Neuron (in vitro differentiated cells): ENCODE measurements around the gene GPC6.

Source experiments
- H2AFZ ChIP-seq: one replicate; pipeline ENCODE4 v1.6.1; 2013; ENCODE audit warnings: low read depth, mild to moderate bottlenecking, inconsistent platforms, low read length, moderate library complexity
- H3K27me3 ChIP-seq: one replicate; pipeline ENCODE4 v1.6.1; 2013; ENCODE audit warnings: low read length; ENCODE audit not compliant: insufficient read depth
- H3K36me3 ChIP-seq: one replicate; pipeline ENCODE4 v1.6.1; 2013; ENCODE audit warnings: low read length; ENCODE audit not compliant: insufficient read depth
- H3K4me1 ChIP-seq: one replicate; pipeline ENCODE4 v1.6.1; 2013; ENCODE audit warnings: low read length; ENCODE audit not compliant: insufficient read depth
- H3K4me3 ChIP-seq: 2 replicates; pipeline ENCODE4 v1.5.1; 2013; ENCODE audit warnings: mild to moderate bottlenecking, low read length, moderate library complexity
- H3K9me3 ChIP-seq: one replicate; pipeline ENCODE4 v1.6.1; 2013; ENCODE audit warnings: low read length

Gene GPC6

DNA sequence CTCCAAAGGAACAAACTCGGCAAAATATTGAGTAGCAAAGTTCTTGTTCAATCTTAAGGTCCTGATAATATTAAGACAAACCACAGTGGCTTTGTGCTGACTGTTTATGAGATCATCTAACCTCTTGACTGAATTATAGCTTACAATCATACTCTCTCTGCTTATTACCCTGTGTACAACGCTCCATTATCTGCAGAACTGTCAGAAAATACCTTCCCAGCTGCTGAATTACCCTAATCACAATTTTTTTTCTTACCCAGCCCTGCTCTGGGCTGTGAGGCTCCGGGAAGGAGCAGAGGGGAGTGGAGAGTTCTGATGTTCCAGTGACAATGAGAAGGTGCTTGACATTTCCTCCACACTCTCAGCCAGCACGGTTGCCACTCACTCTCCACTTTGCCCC, 1188.1 kb downstream of the GPC6 start:
- no peak overlapping the region for H3K4me3 ChIP-seq
- H3K27me3 ChIP-seq, result no peaks in the 10 kb centered on the region
- H3K4me1 ChIP-seq, result no peaks in the 10 kb centered on the region
- H3K9me3 ChIP-seq, result no peaks in the 10 kb centered on the region
- no peaks in the 10 kb centered on the region for H3K36me3 ChIP-seq
- H2AFZ ChIP-seq, result no peak overlapping the region

DNA sequence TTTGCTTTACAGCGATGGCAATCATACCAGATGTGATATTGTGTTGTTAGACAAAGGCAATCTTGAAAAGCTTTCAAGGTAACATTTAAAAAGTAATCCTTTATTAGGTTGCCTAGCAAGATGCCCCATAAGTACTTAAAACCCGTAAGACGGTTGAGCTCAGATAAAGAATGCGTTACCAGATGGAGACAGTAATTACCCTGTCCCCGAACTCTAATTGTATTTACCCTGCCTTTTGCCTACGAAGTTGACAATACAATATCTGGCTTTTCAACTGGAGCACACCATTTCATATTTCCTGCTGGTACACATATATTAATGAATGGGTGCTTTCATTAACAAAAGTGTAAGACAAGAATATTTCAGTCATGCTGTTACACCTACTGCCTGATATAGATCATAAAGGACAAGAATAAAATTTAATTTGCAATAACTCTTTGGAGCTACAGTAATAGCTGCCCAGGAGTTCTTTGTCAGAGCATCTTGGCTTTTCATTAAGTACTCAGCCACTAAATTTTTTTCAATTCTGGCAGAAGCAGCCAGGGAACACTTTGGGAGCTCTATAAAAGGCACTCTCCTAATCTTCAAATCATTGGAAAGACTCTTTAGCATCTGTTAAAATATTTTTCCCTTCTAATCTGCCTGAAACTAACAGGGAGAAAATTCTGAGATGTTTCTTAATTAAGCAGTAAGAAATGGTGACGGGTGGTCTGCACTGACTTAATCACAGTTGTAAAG, 1189.1 kb downstream of the GPC6 start:
- no peaks in the 10 kb centered on the region for H3K9me3 ChIP-seq
- H3K4me3 ChIP-seq, result no peak overlapping the region
- H3K36me3 ChIP-seq, result no peaks in the 10 kb centered on the region
- H3K4me1 ChIP-seq, result no peaks in the 10 kb centered on the region
- no peak overlapping the region for H2AFZ ChIP-seq
- H3K27me3 ChIP-seq, result no peaks in the 10 kb centered on the region

DNA sequence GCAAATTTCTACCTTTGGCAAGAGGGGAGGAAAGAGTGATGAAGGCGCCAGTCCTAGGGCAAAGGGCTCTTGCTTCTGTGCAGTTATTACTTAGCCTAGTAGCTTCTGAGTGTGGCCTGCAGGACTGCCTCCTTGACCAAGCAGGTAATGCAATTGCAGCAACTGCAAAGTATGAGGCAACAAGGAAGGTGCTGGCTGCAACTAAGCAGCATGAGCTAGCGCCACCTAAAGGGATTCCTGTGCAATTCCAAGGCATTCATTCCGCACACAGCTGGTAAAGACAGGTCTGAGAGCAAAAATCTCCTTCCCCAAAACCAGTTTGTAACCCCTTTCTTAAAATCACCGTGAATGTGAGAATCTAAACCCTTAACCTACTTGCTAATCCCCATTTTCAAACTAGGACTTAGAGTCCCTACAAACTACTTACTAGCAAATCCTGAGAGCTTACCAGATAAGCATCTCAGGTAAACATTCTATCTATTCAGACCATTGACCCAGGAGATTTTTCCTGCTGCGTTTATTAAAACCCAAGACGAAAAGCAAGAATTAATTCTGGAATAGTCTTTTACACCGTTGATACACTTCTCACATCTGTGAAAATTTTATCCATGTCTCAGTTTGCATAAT, 1190.0 kb downstream of the GPC6 start:
- Histone ChIP-seq H2AFZ (no peak overlapping the region), H3K36me3 (no peaks in the 10 kb centered on the region), H3K4me1 (no peaks in the 10 kb centered on the region), H3K9me3 (no peaks in the 10 kb centered on the region), H3K27me3 (no peaks in the 10 kb centered on the region), H3K4me3 (no peak overlapping the region)

DNA sequence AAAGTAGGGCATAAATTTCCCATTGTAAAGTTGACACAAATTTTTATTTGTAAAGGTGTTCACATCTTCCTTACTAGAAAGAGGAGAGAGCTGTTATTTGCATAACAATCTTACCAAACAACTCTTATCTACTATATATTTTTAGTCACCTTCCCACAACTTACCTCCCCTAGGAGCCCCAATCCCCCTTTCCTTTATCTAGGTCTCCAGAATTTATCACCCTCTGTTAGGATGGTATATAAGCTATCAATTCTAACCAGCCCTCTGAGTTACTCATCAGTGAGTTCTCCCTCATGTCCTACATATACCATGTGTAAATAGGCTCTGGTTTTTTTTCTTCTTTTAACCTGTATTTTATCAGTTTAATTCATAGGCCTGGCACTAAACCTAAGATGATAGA, 1190.7 kb downstream of the GPC6 start:
- Histone ChIP-seq H3K27me3 (no peaks in the 10 kb centered on the region), H3K4me3 (no peak overlapping the region), H3K4me1 (no peaks in the 10 kb centered on the region), H2AFZ (no peak overlapping the region), H3K36me3 (no peaks in the 10 kb centered on the region), H3K9me3 (no peaks in the 10 kb centered on the region)

DNA sequence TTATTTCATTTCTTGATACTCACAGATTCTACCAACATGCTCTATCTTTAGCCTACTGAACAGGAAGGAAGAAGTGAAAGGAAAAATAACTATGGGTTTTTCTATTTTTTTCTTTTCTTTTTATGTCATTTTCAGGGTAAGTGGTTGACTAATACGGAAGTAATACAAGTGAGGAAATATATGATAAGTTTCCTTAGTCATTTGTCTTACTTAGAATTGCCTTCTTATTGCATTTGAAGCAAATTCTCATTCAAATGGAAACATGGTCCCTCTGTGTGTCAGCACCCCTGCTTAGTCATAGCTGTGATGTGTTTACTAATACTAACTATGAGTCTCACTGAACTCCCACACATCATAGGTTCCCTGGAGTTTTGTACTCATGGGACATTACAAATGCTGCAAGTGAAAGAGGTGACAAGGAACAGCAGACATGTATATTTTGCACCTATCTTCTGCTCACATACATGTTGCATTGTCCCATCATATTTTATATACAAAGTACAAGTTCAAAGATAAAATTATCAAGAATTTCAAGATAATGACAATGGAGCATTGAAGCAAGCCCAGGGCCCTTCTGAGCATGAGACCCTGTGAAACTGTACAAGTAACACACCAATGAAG, 1192.8 kb downstream of the GPC6 start:
- H3K27me3 ChIP-seq, result no peaks in the 10 kb centered on the region
- H2AFZ ChIP-seq, result no peak overlapping the region
- no peaks in the 10 kb centered on the region for H3K9me3 ChIP-seq
- H3K4me1 ChIP-seq, result no peaks in the 10 kb centered on the region
- H3K4me3 ChIP-seq, result no peak overlapping the region
- no peaks in the 10 kb centered on the region for H3K36me3 ChIP-seq

DNA sequence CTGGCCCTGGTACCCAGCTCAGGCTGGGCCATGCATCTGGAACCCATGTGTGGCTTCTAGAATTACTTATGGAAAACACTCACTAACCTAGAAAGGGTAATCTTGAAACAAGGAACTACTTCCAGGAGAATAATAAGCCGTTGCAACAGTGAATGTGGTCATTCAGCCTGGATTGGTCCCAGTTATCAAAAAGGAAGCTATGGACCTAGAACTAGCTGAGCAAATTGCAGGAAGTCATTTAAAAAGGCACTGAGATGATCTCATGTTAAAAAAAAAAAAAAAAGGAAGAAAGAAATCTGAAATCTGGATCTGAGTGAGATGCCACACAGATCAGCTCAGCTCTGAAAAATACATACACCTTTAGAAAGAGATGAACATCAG, 1193.3 kb downstream of the GPC6 start:
- Histone ChIP-seq H3K36me3 (no peaks in the 10 kb centered on the region), H2AFZ (no peak overlapping the region), H3K4me3 (no peak overlapping the region), H3K9me3 (no peaks in the 10 kb centered on the region), H3K4me1 (no peaks in the 10 kb centered on the region), H3K27me3 (no peaks in the 10 kb centered on the region)

DNA sequence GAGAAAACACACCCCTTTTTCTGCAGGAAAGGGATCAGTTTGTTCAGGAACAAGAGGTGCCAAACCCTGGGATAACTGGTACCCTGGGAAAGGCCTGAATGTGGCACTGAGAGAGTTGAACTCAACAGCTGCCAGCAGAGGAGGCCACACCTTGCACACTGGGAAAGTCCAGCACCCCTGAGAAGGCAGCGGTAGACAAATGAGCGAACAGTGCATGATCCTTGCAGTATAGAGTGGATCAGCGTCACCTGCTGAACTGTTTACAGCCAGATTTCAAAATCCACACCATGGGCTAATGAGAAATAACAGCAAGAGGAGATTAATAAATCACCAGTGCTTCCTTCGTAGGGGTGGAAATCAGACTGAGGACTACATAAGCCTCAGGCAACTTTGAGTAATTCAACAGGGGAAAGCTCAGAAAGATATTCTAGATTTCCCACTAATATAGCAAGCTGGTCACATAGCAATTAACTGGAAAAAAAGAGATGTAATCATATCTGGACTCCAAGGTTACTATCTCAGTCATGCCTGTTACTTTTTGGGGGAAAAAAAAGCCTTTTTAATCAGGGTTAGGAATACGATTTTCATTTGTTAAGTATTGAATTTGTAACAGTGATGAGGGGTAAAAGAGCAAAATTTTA, 1200.8 kb downstream of the GPC6 start:
- Histone ChIP-seq H3K4me1 (no peaks in the 10 kb centered on the region), H3K36me3 (no peaks in the 10 kb centered on the region), H3K4me3 (no peak overlapping the region), H3K27me3 (no peaks in the 10 kb centered on the region), H2AFZ (no peak overlapping the region), H3K9me3 (no peaks in the 10 kb centered on the region)

DNA sequence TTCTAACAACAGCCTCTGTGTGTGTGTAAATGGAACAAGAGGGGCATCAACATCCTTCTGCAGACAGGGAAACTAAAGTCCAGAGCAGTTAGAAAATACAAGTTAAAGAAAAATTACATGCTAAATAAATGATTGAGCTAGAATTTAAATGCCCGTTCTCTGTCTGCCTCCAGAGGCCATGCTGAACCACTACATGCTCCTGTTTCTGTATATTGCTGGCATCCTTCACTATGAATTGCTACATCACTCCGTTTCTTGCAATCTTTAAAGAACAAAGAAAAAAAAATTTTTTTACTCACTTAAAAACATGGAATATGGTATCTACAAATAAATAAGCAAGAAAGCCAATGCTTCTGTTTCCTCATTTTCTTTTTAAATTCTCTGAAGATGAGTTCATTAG, 1205.0 kb downstream of the GPC6 start:
- Histone ChIP-seq H3K4me3 (no peak overlapping the region), H3K27me3 (no peaks in the 10 kb centered on the region), H3K9me3 (no peaks in the 10 kb centered on the region), H2AFZ (no peak overlapping the region), H3K4me1 (peaks cover 9% of the 10 kb centered on the region), H3K36me3 (no peaks in the 10 kb centered on the region)

DNA sequence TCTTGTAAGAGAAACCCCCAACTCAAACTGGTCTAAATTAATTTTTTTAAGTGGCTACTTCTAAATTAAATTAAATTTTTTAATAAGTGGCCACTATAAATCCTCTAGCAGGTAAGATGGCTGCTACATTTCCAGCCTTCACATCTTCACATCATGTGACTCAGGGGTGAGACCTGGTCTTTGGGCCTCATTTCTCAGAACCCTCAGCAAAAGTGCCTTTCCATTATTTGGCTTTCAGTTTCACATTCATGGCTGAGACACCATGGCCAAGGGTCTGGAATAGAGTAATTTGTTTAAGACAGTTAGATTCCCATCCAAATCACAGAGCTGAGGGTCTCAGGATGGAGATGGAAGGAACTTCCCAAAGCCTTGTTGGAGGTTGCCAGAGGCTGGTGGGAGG, 1205.4 kb downstream of the GPC6 start:
- no peaks in the 10 kb centered on the region for H3K36me3 ChIP-seq
- H2AFZ ChIP-seq, result no peak overlapping the region
- H3K9me3 ChIP-seq, result no peaks in the 10 kb centered on the region
- H3K4me3 ChIP-seq, result no peak overlapping the region
- no peaks in the 10 kb centered on the region for H3K27me3 ChIP-seq
- H3K4me1 ChIP-seq, result peaks cover 9% of the 10 kb centered on the region

DNA sequence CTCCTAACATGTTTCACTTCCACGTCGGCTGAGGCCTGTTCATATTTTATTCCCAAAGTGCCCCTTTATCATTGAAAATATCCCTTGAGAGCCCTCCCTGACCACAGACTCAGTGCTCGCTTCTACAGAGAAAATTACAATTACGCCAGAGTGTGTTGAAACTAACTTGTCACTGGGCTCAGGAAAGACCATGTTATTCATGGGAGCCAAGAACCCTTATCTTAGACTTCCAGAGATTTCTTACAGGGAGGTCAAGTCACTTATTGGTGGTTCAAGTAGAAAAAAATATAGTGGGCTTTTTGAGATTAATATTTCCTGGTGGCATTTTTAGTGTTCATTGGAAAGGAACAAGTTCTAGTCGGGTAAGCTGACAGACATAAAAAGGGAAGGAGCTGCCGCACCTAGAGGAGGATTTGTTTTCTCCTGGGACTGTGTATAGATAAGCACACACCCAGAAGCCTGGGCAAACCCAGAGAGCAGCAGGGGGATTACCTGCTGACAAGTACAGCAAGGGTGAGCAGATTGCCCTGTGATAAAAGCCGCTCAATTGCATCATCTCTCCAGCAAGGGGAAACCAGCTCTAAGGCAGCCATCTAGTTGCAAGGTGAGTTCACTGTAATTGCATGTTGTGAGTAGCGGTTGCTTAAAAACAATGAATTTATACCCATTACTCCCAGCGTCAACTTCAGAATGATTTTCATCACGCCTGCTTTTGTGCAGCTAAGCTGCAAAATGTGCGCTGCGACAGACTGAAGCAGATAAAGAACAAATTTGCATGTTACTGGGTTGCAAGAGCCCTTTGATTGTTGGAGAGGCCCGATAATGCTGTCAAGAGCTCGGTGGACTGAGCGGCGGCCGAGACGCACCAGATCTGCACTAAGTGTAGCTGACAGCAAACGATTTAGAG, 1206.7 kb downstream of the GPC6 start:
- Histone ChIP-seq H2AFZ (no peak overlapping the region), H3K27me3 (no peaks in the 10 kb centered on the region), H3K4me3 (no peak overlapping the region), H3K4me1 (peaks cover 9% of the 10 kb centered on the region), H3K9me3 (no peaks in the 10 kb centered on the region), H3K36me3 (no peaks in the 10 kb centered on the region)

DNA sequence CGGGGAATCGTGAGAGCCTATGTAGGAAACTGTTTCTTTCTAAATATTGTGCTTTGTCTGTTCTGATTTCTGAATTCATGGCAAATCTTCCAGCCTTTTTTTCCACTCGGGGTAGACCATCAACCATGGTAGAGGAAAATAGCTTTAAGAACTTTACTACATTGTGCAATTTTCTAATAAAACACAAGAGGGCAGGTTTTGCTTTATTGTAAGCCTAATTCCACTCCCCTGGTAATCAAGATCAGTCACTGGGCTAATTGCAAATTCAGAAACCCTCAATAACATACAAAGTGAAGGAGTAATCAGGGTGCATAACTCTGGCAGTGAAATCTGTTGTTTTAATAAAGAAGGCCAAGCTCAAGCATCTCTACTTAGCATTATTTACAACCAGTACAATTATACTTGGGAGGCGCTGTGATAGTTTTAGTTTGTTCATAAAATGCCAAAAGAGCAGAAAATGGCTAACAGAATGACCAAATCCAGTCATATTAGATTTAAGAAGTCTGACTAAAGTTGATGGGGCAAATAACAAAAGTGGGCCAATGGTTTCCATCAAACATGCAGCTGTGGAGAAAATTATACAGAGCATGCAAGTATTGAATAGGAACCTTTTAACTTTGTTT, 1209.1 kb downstream of the GPC6 start:
- no peaks in the 10 kb centered on the region for H3K36me3 ChIP-seq
- H3K27me3 ChIP-seq, result no peaks in the 10 kb centered on the region
- no peak overlapping the region for H2AFZ ChIP-seq
- peaks cover 9% of the 10 kb centered on the region for H3K4me1 ChIP-seq
- H3K9me3 ChIP-seq, result no peaks in the 10 kb centered on the region
- H3K4me3 ChIP-seq, result no peak overlapping the region

DNA sequence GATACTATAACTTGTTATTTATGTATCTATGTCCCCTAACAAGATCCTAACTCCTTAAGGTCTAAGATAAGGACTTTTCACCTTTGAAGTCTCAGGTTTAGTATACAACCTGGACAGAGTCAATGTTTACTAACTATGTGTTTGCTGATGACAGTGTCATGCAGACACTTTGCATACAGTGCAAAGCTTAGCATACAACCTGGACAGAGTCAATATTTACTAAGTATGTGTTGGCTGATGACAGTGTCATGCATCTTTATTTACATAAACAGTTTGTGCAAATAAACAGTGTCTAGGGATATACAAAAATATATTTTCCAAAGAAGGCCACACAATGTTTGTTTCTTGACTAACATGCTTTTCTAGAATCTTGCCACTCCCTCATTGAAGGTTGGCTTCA, 1218.2 kb downstream of the GPC6 start:
- Histone ChIP-seq H3K4me3 (no peak overlapping the region), H2AFZ (no peak overlapping the region), H3K9me3 (no peaks in the 10 kb centered on the region), H3K36me3 (no peaks in the 10 kb centered on the region), H3K4me1 (no peaks in the 10 kb centered on the region), H3K27me3 (no peaks in the 10 kb centered on the region)
